Measurements from ENCODE around the gene C7orf57. TPM values are rescaled to one million over a fixed set of nuclear protein-coding genes. Genes with fewer than 3 reads are reported as not detected.
A peak's percentile ranks its signal among the peaks of the same experiment; 100 is the strongest.

The C7orf57 gene
- total RNA-seq, 1 experiment from 2014 or later, result 0.15 TPM

- POLR2A ChIA-PET, result no interaction called here
- peak; percentile 68; the same call in 1 of the 2 replicates for ATAC-seq
- intact Hi-C loops (cut with micrococcal nuclease), result no loop called here
Measured at GRCh38 chr7:48048113-48048512, 12.8 kb downstream of the C7orf57 start.

More at GRCh38 chr7:48048113-48048512, 12.8 kb downstream of the C7orf57 start:
- peak; percentile 26 for DNase-seq (ENCODE audit: low read depth, low spot score)
- H3K27ac ChIP-seq (ENCODE audit: low read depth, low read length), result no peak overlapping the region
- no peaks in the 10 kb centered on the region for H3K9me3 ChIP-seq (ENCODE audit: control insufficient read depth in 1 of 2, insufficient read depth in 1 of 2, low read depth in 1 of 2, low read length in 2 of 2)
- H4K20me1 ChIP-seq (ENCODE audit: insufficient read depth), result no peaks in the 10 kb centered on the region
- no peaks in the 10 kb centered on the region for H3K9me2 ChIP-seq (ENCODE audit: insufficient read depth)
- H3K9ac ChIP-seq (ENCODE audit: low read length), result no peak overlapping the region
- RAD21 ChIA-PET (ENCODE audit: low non-redundant PET in 1 of 2, low total read pairs in 2 of 2, uncharacterized antibody in 2 of 2, unreplicated experiment in 2 of 2), result no interaction called here
- no TSS peak for BruUV-seq (replicated peaks)
- TF ChIP-seq ZFX (IDR thresholded peaks at IDR 0.05) (no peak), ATF3 (IDR thresholded peaks at IDR 0.05) (peak; percentile 55; the same call in 1 of the 2 replicates), YY1 (IDR thresholded peaks at IDR 0.05; ENCODE audit: extremely low read depth, insufficient replicate concordance, low read depth, low read length) (no peak), EZH2phosphoT487 (IDR thresholded peaks at IDR 0.05; ENCODE audit: borderline replicate concordance) (no peak), RAD21 (IDR thresholded peaks at IDR 0.05; ENCODE audit: low read depth) (no peak), MAX (IDR thresholded peaks at IDR 0.05) (peak; percentile 88), TCF7L2 (IDR thresholded peaks at IDR 0.05; ENCODE audit: borderline replicate concordance, extremely low read depth, insufficient read depth, insufficient read length) (no peak), CBX3 (IDR thresholded peaks at IDR 0.05; ENCODE audit: low read depth) (0 out of 2 replicates have a peak, but pooled peaks have one; percentile 60), JUND (IDR thresholded peaks at IDR 0.05) (peak; percentile 54; the same call in 1 of the 2 replicates), ZBTB33 (IDR thresholded peaks at IDR 0.05; ENCODE audit: extremely low read depth, insufficient replicate concordance, low read length) (no peak), SIN3A (IDR thresholded peaks at IDR 0.05; ENCODE audit: low read depth) (peak; percentile 63; the same call in 1 of the 2 replicates), POLR2AphosphoS5 (IDR thresholded peaks at IDR 0.05; ENCODE audit: low read depth, low read length) (0 out of 2 replicates have a peak, but pooled peaks have one; percentile 22), FOSL1 (IDR thresholded peaks at IDR 0.05; ENCODE audit: low read depth) (peak; percentile 55), CTCF (IDR thresholded peaks at IDR 0.05 in 2 of 3, conservative IDR thresholded peaks at IDR 0.05 in 1 of 3; ENCODE audit: borderline replicate concordance in 1 of 3, insufficient read depth in 1 of 3, low read depth in 2 of 3, low read length in 2 of 3) (no peak), SP1 (IDR thresholded peaks at IDR 0.05; ENCODE audit: low read depth) (peak; percentile 59), SRF (IDR thresholded peaks at IDR 0.05; ENCODE audit: low read depth) (0 out of 2 replicates have a peak, but pooled peaks have one; percentile 43), ELF1 (IDR thresholded peaks at IDR 0.05; ENCODE audit: borderline replicate concordance, low read depth) (no peak)
- TF ChIP-seq, protein P1, sequence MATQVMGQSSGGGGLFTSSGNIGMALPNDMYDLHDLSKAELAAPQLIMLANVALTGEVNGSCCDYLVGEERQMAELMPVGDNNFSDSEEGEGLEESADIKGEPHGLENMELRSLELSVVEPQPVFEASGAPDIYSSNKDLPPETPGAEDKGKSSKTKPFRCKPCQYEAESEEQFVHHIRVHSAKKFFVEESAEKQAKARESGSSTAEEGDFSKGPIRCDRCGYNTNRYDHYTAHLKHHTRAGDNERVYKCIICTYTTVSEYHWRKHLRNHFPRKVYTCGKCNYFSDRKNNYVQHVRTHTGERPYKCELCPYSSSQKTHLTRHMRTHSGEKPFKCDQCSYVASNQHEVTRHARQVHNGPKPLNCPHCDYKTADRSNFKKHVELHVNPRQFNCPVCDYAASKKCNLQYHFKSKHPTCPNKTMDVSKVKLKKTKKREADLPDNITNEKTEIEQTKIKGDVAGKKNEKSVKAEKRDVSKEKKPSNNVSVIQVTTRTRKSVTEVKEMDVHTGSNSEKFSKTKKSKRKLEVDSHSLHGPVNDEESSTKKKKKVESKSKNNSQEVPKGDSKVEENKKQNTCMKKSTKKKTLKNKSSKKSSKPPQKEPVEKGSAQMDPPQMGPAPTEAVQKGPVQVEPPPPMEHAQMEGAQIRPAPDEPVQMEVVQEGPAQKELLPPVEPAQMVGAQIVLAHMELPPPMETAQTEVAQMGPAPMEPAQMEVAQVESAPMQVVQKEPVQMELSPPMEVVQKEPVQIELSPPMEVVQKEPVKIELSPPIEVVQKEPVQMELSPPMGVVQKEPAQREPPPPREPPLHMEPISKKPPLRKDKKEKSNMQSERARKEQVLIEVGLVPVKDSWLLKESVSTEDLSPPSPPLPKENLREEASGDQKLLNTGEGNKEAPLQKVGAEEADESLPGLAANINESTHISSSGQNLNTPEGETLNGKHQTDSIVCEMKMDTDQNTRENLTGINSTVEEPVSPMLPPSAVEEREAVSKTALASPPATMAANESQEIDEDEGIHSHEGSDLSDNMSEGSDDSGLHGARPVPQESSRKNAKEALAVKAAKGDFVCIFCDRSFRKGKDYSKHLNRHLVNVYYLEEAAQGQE (IDR thresholded peaks at IDR 0.05; ENCODE audit: low read depth), result no peak
- peak overlapping the region; percentile 18 for H3K4me2 ChIP-seq (ENCODE audit: low read length)
- H3K4me1 ChIP-seq (ENCODE audit: control insufficient read depth in 1 of 2, insufficient read depth in 2 of 2, low read length in 2 of 2), result peaks cover 5 to 25% of the 10 kb centered on the region in 2 experiments; a peak in 3 of 4 replicates
- no peaks in the 10 kb centered on the region for H3K27me3 ChIP-seq (ENCODE audit: insufficient read depth, low read length)
- H3K4me3 ChIP-seq (replicated peaks in 1 of 2; ENCODE audit: low read depth in 1 of 2, low read length in 2 of 2), result no peak overlapping the region
- no peaks in the 10 kb centered on the region for H3K79me2 ChIP-seq (ENCODE audit: insufficient read depth, low read length)
- H3K36me3 ChIP-seq (ENCODE audit: control insufficient read depth in 1 of 2, insufficient read depth in 2 of 2, low read length in 2 of 2), result no peaks in the 10 kb centered on the region
- no peak overlapping the region for H2AFZ ChIP-seq (ENCODE audit: low read depth, low read length, poor library complexity, severe bottlenecking)
- CTCF ChIA-PET, result no interaction called here

Measured in HCT116 (cell line).